ENCODE measurements around the gene TFAP2A. TPM values are rescaled to one million over a fixed set of nuclear protein-coding genes. Genes with fewer than 3 reads are reported as not detected.

Gene TFAP2A
- total RNA-seq, 1 experiment from 2014 or later: 1.8 TPM

Small RNA genes within 50 kb of the gene (small RNA-seq; reads per million reads assigned to genes)
- gene MIR5689: not detected

Other genes with a start within 250 kb of the TFAP2A start
- 6.4 and 7.3 TPM in 2 replicates for gene GCNT2, start 106.3 kb upstream of the TFAP2A start, total RNA-seq (2014; rRNA removed; shearing (Covaris generic))